Fibroblast of skin of right biceps (primary cell): ENCODE data around the gene TEX35.
A peak's percentile ranks its signal among the peaks of the same experiment; 100 is the strongest.
"Not testable (repeated sequence)": the region's sequence is repeated elsewhere in the genome, so short reads cannot be mapped to it uniquely, and the experiment has no call there.

Experiments used
- DNase-seq: peaks from one replicate; pipeline ENCODE4 v3.0.0-alpha.2; 2013

The TEX35 gene

DNA sequence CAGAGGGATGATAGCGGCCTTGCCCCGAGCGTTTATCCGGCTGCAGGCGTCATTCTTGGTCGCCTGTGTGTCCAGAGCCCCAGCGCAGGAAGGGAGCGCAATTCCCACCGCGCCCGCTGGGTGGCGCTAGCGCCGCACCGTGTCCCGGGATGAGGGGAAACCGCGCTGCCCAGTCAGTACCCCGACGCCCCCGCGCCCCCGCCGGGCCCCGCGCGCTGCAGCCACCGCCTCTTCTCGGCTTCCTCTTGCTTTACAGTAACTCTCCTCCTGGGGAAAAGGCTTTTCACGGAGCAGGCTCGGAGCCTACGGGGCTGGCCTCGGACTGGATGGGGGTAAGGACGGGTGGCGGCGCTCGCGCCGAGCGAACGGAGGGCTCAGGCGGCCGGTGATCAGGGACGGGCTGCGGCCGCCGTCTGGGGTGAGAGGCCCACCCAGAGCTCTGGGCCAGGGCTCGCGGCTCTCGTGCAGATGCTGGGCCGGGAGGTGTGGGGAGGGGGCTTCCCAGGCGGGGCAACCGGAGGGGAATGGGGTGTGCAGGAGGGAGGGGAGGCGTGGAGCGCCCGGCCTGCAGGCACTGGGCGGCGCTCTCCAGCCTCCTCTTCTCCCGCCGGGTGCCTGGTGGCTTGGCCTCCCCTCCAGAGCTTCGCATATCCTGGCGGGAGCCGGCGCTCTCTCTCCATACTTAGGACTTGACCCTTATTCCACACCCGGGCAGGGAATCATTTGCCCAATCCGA, 29.8 kb downstream of the TEX35 start:
- peak; percentile 92 for DNase-seq

DNA sequence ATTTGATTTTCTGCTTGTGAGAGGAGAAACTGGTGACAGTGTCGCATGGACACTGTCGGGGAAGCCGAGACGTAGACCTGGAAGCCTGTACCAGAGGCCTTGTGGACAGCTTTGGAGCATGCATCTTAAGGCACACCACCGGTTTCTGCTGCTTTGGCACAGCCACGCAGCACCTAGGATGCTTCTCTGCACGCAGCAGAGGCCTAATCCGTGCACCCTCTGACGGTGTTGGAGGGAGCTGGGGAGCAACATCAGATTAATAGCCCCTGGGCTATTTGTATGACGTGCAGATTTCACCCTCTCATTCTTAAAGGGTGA, 30.3 kb downstream of the TEX35 start:
- DNase-seq, result no peak

- DNase-seq, result peak; percentile 45
These were observed 31.6 kb downstream of the TEX35 start for GRCh38 chr1:178544531-178544930.

DNA sequence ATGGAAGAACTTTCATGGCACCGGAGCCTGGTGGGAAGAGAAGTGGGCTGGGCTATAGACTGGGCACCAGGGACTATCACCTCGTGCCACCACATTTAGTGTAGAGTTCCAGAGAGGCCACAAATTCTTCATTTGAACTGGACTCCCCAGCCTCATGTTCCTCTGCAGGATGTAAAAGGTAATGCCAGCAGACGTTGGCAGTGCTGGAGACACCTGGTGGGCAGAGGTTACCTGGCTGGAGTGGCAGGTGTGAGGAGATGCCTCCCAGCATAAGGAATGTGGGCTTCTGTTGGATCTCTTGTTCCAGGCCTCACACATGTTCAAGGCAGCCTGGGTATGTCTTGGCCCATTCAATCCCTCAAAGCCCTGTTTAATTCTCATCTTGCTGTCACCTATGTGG, 35.2 kb downstream of the TEX35 start:
- no peak for DNase-seq

DNA sequence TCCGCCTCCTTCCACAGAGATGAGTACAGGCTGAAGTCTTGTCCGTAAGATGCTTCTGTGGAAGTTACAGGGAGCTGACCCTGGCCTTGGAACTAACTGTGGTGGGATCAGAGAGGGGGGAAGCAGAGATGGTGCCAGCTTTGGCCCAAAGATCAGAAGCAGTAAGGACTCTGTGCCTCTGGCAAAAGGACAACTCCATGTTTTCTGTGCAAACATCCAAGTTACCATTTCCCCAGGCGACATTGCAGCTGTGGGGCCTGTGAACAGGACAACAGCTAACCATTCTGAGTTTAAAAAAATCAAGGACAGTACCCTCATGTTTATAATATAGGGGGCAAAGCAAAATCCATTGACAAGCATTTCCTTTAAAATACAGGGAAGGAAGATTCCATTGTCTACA, 38.4 kb downstream of the TEX35 start:
- DNase-seq, result no peak

- no peak for DNase-seq
These were observed 39.0 kb downstream of the TEX35 start for GRCh38 chr1:178551940-178552339.

DNA sequence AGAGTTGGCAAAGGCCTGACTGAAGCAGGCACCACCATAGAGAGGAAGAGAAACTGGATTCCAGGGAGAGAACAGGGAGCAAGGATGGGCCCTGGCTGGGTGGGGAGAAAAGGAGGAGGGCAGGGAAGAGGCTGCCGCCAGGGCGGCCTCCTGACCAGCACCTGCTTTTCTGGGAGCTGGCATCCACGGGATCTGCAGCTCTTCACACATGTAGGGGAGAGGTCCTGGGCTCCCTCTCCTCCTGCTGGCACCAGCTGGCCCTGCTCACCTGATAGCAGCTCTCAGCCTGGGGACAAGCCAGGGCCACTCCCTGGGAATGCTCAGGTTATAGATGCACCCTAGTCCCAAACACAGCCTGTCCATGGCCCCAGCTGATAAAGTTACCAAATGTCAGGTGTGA, 39.9 kb downstream of the TEX35 start:
- DNase-seq, result no peak

GRCh38 chr1:178554351-178554750, 41.4 kb downstream of the TEX35 start:
- not testable (repeated sequence) for DNase-seq

DNA sequence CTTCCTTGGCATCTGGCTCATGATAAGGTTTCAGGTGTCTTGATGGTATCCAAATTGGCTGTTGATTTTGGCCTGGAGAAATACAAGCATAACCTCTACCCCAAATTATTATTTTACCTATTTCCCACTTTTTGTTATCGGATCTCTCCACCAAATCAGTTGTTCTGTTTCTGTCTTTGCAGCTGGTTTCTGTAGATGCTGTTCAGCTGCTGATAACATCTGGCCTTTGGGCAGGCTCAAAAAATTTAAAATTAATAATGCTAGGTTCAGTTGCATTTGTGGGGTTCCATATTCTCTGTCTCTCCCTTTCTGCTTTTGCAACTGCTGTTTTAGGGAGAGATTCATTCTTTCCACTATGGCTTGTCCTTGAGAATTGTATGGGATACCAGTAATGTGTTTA, 42.7 kb downstream of the TEX35 start:
- not testable (repeated sequence) for DNase-seq

DNA sequence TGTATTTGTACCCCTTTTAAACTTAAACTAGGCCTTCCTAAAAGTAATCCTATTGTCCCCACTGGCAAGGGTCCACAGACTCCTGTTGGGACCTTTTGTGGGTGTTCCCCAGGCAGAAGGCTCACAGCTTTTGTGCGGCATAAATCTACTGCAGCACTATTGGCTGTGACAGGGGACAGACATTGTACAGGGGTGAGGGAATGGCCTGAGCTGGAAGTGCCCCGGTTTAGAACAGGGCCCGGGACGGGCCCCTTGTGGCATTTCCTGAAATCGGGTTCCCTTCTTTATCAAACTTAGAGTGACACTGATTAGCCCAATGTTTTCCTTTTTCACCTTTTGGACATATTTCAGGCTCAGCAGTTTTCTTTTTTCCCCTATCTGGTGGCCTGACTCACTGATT, 45.9 kb downstream of the TEX35 start:
- not testable (repeated sequence) for DNase-seq

- no peak for DNase-seq
These were observed 48.0 kb downstream of the TEX35 start for GRCh38 chr1:178560871-178561376.

- no peak for DNase-seq
These were observed 50.4 kb downstream of the TEX35 start for GRCh38 chr1:178563099-178563820.

- no peak for DNase-seq
These were observed 51.3 kb downstream of the TEX35 start for GRCh38 chr1:178564086-178564782.

DNA sequence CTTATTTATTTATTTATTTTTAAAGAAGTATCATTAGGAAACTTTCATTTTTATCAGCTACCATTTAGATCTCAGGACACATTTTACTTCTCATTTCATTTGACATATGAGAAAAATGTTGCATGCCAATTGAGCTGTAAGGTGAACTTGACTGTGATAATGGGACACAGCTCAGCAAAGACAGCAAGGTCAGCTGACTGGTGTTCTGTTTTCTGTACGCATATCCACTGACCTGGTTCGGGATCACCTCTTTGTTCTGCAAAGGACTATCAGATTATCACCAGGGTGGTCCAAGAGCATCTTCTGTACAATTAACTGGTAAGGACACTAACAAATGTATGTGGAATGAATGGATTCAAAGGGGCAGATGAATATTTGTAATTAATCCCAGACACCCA, 51.9 kb downstream of the TEX35 start:
- DNase-seq, result no peak

- DNase-seq, result no peak
These were observed 52.7 kb downstream of the TEX35 start for GRCh38 chr1:178565586-178565985.

DNA sequence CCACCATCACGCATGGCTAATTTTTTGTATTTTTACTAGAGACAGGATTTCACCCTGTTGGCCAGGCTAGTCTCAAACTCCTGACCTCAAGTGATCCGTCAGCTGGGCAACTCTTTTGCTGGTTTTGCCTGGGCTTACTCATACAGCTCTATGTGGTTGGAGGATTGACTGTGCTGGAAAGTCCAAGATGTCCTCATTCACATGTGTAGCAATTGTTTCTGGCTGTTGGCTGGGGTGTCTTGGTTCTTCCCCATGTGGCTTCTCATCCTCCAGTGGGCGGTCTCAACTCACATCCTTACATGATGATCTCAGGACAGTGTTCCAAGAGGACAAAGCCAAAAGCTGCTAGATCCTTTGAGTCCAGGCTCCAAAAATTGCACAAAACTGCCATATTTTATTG, 53.3 kb downstream of the TEX35 start:
- peak; percentile 4 for DNase-seq

DNA sequence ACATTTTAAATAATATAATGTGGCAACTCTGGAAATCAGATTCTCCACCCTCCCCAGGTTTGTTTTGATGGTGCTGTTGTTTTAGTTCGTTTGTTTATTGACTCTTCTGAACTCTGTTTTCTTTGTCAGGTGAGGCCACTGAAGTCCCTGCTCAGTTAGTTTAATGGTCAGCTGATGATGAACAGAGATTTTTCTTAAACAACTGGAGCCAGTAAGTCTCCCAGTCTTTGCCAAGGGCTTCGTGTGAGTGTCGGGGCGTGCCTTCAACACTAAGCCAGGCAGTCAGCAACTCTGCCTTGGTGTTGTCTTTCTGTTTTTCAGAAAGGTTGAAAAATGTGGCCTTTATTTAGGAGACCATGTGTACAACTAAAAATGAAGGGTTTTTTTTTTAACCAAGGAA, 58.9 kb downstream of the TEX35 start:
- no peak for DNase-seq
